IMR-90 (cell line): ENCODE measurements around the gene CLEC4M. TPM values are rescaled to one million over a fixed set of nuclear protein-coding genes. Genes with fewer than 3 reads are reported as not detected.

Experiments
- ATAC-seq: fragments of 200-7000 bp; cut with Tn5 transposase; 2 replicates; pipeline ENCODE4 v1.9.1; 2020; ENCODE audit warnings: low read depth, mild to moderate bottlenecking, moderate library complexity
- BruUV-seq: library from RNA; stranded (reverse); fragments of 400-500 nt; replicated peaks from 2 replicates; lab custom pipeline; 2021; lab: Mats Ljungman, UMichigan
- CTCF ChIA-PET: fragments of 300-600 bp; formaldehyde crosslinking; extraction: SDS; loops from one replicate; lab custom pipeline; 2021; ENCODE audit warnings: antibody characterized with exemption; lab: Yijun Ruan, JAX
- POLR2A ChIA-PET: fragments of 300-600 bp; sonication (Branson Sonifier 250); formaldehyde crosslinking; loops from one replicate; lab custom pipeline; 2022; ENCODE audit warnings: antibody characterized with exemption; ENCODE audit not compliant: unreplicated experiment; lab: Charles Lee
- DNase-seq: peaks from one replicate; pipeline ENCODE4 v3.0.0; 2013
- H2AFZ ChIP-seq: replicated peaks from 2 replicates; pipeline ENCODE3; 2013; ENCODE audit warnings: low read length, mild to moderate bottlenecking; ENCODE audit not compliant: poor library complexity
- H2AK5ac ChIP-seq: 2 replicates; pipeline ENCODE4 v1.6.1; 2013; ENCODE audit warnings: low read depth, low read length, inconsistent platforms
- H2AK9ac ChIP-seq: replicated peaks from 2 replicates; pipeline ENCODE3; 2013; ENCODE audit warnings: mild to moderate bottlenecking, low read depth, low read length, moderate library complexity; ENCODE audit not compliant: poor library complexity
- H2BK120ac ChIP-seq: 2 replicates; pipeline ENCODE4 v1.6.1; 2013; ENCODE audit warnings: low read depth, low read length, inconsistent platforms
- H2BK15ac ChIP-seq: 3 replicates; pipeline ENCODE4 v1.6.1; 2013; ENCODE audit warnings: low read depth, low read length, inconsistent platforms
- H2BK20ac ChIP-seq: 2 replicates; pipeline ENCODE4 v1.6.1; 2013; ENCODE audit warnings: low read depth, mild to moderate bottlenecking, inconsistent platforms, low read length, moderate library complexity
- H2BK5ac ChIP-seq: 2 replicates; pipeline ENCODE4 v1.6.1; 2013; ENCODE audit warnings: mild to moderate bottlenecking, low read depth, low read length, inconsistent platforms; ENCODE audit not compliant: poor library complexity, severe bottlenecking
- H3K14ac ChIP-seq: replicated peaks from 2 replicates; pipeline ENCODE4 v1.6.1; 2013; ENCODE audit warnings: low read depth, low read length, inconsistent platforms
- H3K18ac ChIP-seq: 2 replicates; pipeline ENCODE4 v1.6.1; 2013; ENCODE audit warnings: low read depth, low read length, control low read depth
- H3K23ac ChIP-seq: 2 replicates; pipeline ENCODE4 v1.6.1; 2013; ENCODE audit warnings: low read depth, low read length, inconsistent platforms
- H3K27ac ChIP-seq: 2 replicates; pipeline ENCODE4 v1.5.1; 2013; ENCODE audit warnings: mild to moderate bottlenecking, control low read depth, low read length; ENCODE audit not compliant: insufficient read depth
- H3K27me3 ChIP-seq: 2 replicates; pipeline ENCODE4 v1.6.1; 2013; ENCODE audit warnings: low read length; ENCODE audit not compliant: control insufficient read depth, insufficient read depth
- H3K36me3 ChIP-seq: 2 replicates; pipeline ENCODE4 v1.6.1; 2013; ENCODE audit warnings: low read length, mixed read lengths; ENCODE audit not compliant: control insufficient read depth, insufficient read depth
- H3K4ac ChIP-seq: 2 replicates; pipeline ENCODE4 v1.6.1; 2013; ENCODE audit warnings: low read depth, low read length, inconsistent platforms
- H3K4me1 ChIP-seq: 2 replicates; pipeline ENCODE4 v1.6.1; 2013; ENCODE audit warnings: low read length, mixed read lengths; ENCODE audit not compliant: control insufficient read depth, insufficient read depth
- H3K4me2 ChIP-seq: 2 replicates; pipeline ENCODE4 v1.6.1; 2013; ENCODE audit warnings: low read depth, mild to moderate bottlenecking, control low read depth, low read length, moderate library complexity
- H3K4me3 ChIP-seq: 2 replicates; pipeline ENCODE4 v1.5.1; 2013; ENCODE audit warnings: low read depth, mild to moderate bottlenecking, control low read depth, low read length, moderate library complexity; ENCODE audit not compliant: insufficient read depth
- H3K56ac ChIP-seq: 2 replicates; pipeline ENCODE4 v1.6.1; 2013; ENCODE audit warnings: low read length, inconsistent platforms; ENCODE audit not compliant: insufficient read depth; ENCODE audit errors: extremely low read depth
- H3K79me1 ChIP-seq, 2 experiments: 2 replicates each; pipeline ENCODE4 v1.6.1; 2013; ENCODE audit warnings: low read length in 2 of 2, inconsistent platforms in 1 of 2, low read depth in 1 of 2
- H3K9ac ChIP-seq: 2 replicates; pipeline ENCODE4 v1.6.1; 2013; ENCODE audit warnings: low read depth, low read length, control low read depth
- H3K9me1 ChIP-seq: 2 replicates; pipeline ENCODE4 v1.6.1; 2013; ENCODE audit warnings: low read length, inconsistent platforms; ENCODE audit not compliant: insufficient read depth
- H3K9me3 ChIP-seq: 2 replicates; pipeline ENCODE4 v1.6.1; 2013; ENCODE audit warnings: low read length; ENCODE audit not compliant: control insufficient read depth, insufficient read depth
- H4K20me1 ChIP-seq: 2 replicates; pipeline ENCODE4 v1.6.1; 2013; ENCODE audit warnings: low read length, inconsistent platforms; ENCODE audit not compliant: insufficient read depth
- H4K5ac ChIP-seq: 2 replicates; pipeline ENCODE4 v1.6.1; 2013; ENCODE audit warnings: mild to moderate bottlenecking, low read depth, low read length, control low read depth
- H4K8ac ChIP-seq, 2 experiments: 2 replicates each; pipeline ENCODE4 v1.6.1; 2013; ENCODE audit warnings: low read depth in 2 of 2, low read length in 2 of 2, control low read depth in 1 of 2, inconsistent platforms in 1 of 2
- H4K91ac ChIP-seq: 2 replicates; pipeline ENCODE4 v1.6.1; 2013; ENCODE audit warnings: low read depth, low read length, inconsistent platforms; ENCODE audit not compliant: insufficient read depth
- BHLHE40 ChIP-seq: fragments of 150-350 bp; IDR thresholded peaks from 2 replicates; pipeline ENCODE4 v1.6.1; 2016; ENCODE audit warnings: mild to moderate bottlenecking, low read depth, low read length
- CEBPB ChIP-seq: IDR thresholded peaks from 2 replicates; pipeline ENCODE4 v1.6.1; 2012; ENCODE audit warnings: low read depth, low read length, improper control_type of control experiment
- CHD1 ChIP-seq: IDR thresholded peaks from 2 replicates; pipeline ENCODE4 v1.6.1; 2012; ENCODE audit warnings: low read depth, low read length, improper control_type of control experiment
- CTCF ChIP-seq: conservative IDR thresholded peaks from 2 replicates; pipeline ENCODE4 v1.5.1; 2012; ENCODE audit warnings: mild to moderate bottlenecking, low read depth, low read length, improper control_type of control experiment
- ELK1 ChIP-seq: fragments of 150-350 bp; IDR thresholded peaks from 2 replicates; pipeline ENCODE4 v1.6.1; 2016; ENCODE audit warnings: low read depth, mild to moderate bottlenecking, low read length, moderate library complexity, borderline replicate concordance
- FOS ChIP-seq: fragments of 150-350 bp; IDR thresholded peaks from 2 replicates; pipeline ENCODE4 v1.6.1; 2016; ENCODE audit warnings: low read depth, low read length
- MAFK ChIP-seq: IDR thresholded peaks from 2 replicates; pipeline ENCODE4 v1.6.1; 2012; ENCODE audit warnings: low read depth, low read length, improper control_type of control experiment
- MAZ ChIP-seq: IDR thresholded peaks from 2 replicates; pipeline ENCODE4 v1.6.1; 2012; ENCODE audit warnings: low read depth, mild to moderate bottlenecking, low read length, improper control_type of control experiment, moderate library complexity, borderline replicate concordance
- MXI1 ChIP-seq: IDR thresholded peaks from 2 replicates; pipeline ENCODE4 v1.6.1; 2012; ENCODE audit warnings: low read depth, mild to moderate bottlenecking, low read length, moderate library complexity, borderline replicate concordance
- NFE2L2 ChIP-seq: fragments of 150-350 bp; IDR thresholded peaks from 2 replicates; pipeline ENCODE4 v1.6.1; 2016; ENCODE audit warnings: low read depth, mild to moderate bottlenecking, low read length
- POLR2A ChIP-seq: IDR thresholded peaks from 2 replicates; pipeline ENCODE4 v1.6.1; 2012; ENCODE audit warnings: mild to moderate bottlenecking, low read depth, low read length
- RAD21 ChIP-seq: IDR thresholded peaks from 2 replicates; pipeline ENCODE4 v1.6.1; 2012; ENCODE audit warnings: low read length, improper control_type of control experiment
- RCOR1 ChIP-seq: IDR thresholded peaks from 2 replicates; pipeline ENCODE4 v1.6.1; 2012; ENCODE audit warnings: mild to moderate bottlenecking, low read length, improper control_type of control experiment; ENCODE audit not compliant: insufficient replicate concordance
- RFX5 ChIP-seq: IDR thresholded peaks from 2 replicates; pipeline ENCODE4 v1.8.0; 2012; ENCODE audit warnings: low read depth, mild to moderate bottlenecking, low read length, moderate library complexity
- SMC3 ChIP-seq: fragments of 150-350 bp; IDR thresholded peaks from 2 replicates; pipeline ENCODE4 v1.6.1; 2016; ENCODE audit warnings: low read depth, mild to moderate bottlenecking, antibody characterized with exemption, low read length, moderate library complexity
- USF2 ChIP-seq: fragments of 150-350 bp; IDR thresholded peaks from 2 replicates; pipeline ENCODE4 v1.6.1; 2017; ENCODE audit warnings: mild to moderate bottlenecking, antibody characterized with exemption, low read length, low read depth
- WGBS, 2 experiments: methylation state at CpG; one replicate each; pipeline versions ENCODE4 v1.1.5 to v1.1.7; 2013; ENCODE audit warnings: missing lambda C conversion rate in 2 of 2; ENCODE audit not compliant: insufficient read length in 1 of 2; ENCODE audit errors: extremely low coverage in 2 of 2; 5-methylcytosine and 5-hydroxymethylcytosine counted together
- dilution Hi-C: fragments of 300-500 bp; cut with HindIII; formaldehyde crosslinking; loops from one replicate; pipeline ENCODE4 v1.14.3; 2018; ENCODE audit warnings: low sequenced_read_pairs; ENCODE audit not compliant: unreplicated experiment
- in situ Hi-C: fragments of 300-500 bp; cut with MboI; formaldehyde crosslinking; loops from 3 replicates; pipeline ENCODE4 v1.14.3; 2019; ENCODE audit warnings: low sequenced_read_pairs, inconsistent platforms, mixed read lengths
- intact Hi-C: fragments of 100-400 bp; cut with micrococcal nuclease; formaldehyde crosslinking; loops from 2 replicates; pipeline ENCODE4 v1.10.0; 2022
- polyA plus RNA-seq, 3 experiments: library from polyadenylated mRNA; depleted of rRNA; stranded (reverse); fragments of >200 nt; gene quantifications; 2 replicates each; pipeline ENCODE4 v1.2.3, GENCODE V29; 2012; ENCODE audit warnings: low replicate concordance in 1 of 3
- total RNA-seq: library from RNA; depleted of rRNA; stranded (reverse); fragments of >200 nt; gene quantifications from 2 replicates; pipeline ENCODE4 v1.2.3, GENCODE V29; 2012

Gene CLEC4M
- total and polyA plus RNA-seq, 2 of the 4 experiments (the other 2 are of a cell fraction): not detected

GRCh38 chr19:7766535-7766934, 3.5 kb downstream of the CLEC4M start:
- ATAC-seq (no peak), DNase-seq (no peak)
- H4K8ac ChIP-seq: no peak overlapping the region
- H3K36me3 ChIP-seq: no peaks in the 10 kb centered on the region
- ChIA-PET POLR2A (no interaction called here), CTCF (no interaction called here)
- H2BK20ac ChIP-seq: no peak overlapping the region
- no peak overlapping the region for H3K4me3 ChIP-seq
- H3K14ac ChIP-seq: no peak overlapping the region
- no peaks in the 10 kb centered on the region for H4K20me1 ChIP-seq
- TF ChIP-seq CTCF (no peak), RAD21 (no peak), POLR2A (no peak), CHD1 (no peak), MAFK (no peak), MAZ (no peak), BHLHE40 (no peak), USF2 (no peak), RCOR1 (no peak), NFE2L2 (no peak), ELK1 (no peak), RFX5 (no peak), MXI1 (no peak), SMC3 (no peak), CEBPB (no peak), FOS (no peak)
- no peak overlapping the region for H3K23ac ChIP-seq
- H3K9me1 ChIP-seq: no peaks in the 10 kb centered on the region
- no peaks in the 10 kb centered on the region for H3K4me1 ChIP-seq
- no peak overlapping the region for H2BK5ac ChIP-seq
- no peak overlapping the region for H2BK15ac ChIP-seq
- H3K4me2 ChIP-seq: no peak overlapping the region
- in situ Hi-C loops (no loop called here), dilution Hi-C loops (no loop called here), intact Hi-C loops (no loop called here)
- no peak overlapping the region for H3K9ac ChIP-seq
- no peak overlapping the region for H2AK9ac ChIP-seq
- no peaks in the 10 kb centered on the region for H3K79me1 ChIP-seq
- H3K27ac ChIP-seq: no peak overlapping the region
- H3K18ac ChIP-seq: no peak overlapping the region
- H4K5ac ChIP-seq: no peak overlapping the region
- peaks cover 10% of the 10 kb centered on the region; the same call in 1 of the 2 replicates for H3K27me3 ChIP-seq
- H3K9me3 ChIP-seq: no peaks in the 10 kb centered on the region
- WGBS, 2 experiments: 73% methylated on average over 7 of the region's 11 CpGs; no CpG with 5 or more reads in 1 of the 2 experiments
- H2AK5ac ChIP-seq: no peak overlapping the region
- no peak overlapping the region for H2BK120ac ChIP-seq
- no TSS peak for BruUV-seq
- no peak overlapping the region for H4K91ac ChIP-seq
- H3K56ac ChIP-seq: no peak overlapping the region
- no peak overlapping the region for H3K4ac ChIP-seq
- H2AFZ ChIP-seq: no peak overlapping the region
